Stimulated activated CD8-positive, alpha-beta memory T cell treated with anti-CD3 and anti-CD28 coated beads, Interleukin-4, amount 100 ng/mL, for 1 hour (primary cell): ENCODE data around the gene TAPBPL.
"Not testable (repeated sequence)": the region's sequence is repeated elsewhere in the genome, so short reads cannot be mapped to it uniquely, and the experiment has no call there.

Source experiments
- DNase-seq, 2 donors: peaks; one replicate each; pipeline ENCODE4 v3.0.0-alpha.2; 2020; ENCODE audit warnings: low read depth in 2 of 2, low spot score in 1 of 2

Gene TAPBPL

DNA sequence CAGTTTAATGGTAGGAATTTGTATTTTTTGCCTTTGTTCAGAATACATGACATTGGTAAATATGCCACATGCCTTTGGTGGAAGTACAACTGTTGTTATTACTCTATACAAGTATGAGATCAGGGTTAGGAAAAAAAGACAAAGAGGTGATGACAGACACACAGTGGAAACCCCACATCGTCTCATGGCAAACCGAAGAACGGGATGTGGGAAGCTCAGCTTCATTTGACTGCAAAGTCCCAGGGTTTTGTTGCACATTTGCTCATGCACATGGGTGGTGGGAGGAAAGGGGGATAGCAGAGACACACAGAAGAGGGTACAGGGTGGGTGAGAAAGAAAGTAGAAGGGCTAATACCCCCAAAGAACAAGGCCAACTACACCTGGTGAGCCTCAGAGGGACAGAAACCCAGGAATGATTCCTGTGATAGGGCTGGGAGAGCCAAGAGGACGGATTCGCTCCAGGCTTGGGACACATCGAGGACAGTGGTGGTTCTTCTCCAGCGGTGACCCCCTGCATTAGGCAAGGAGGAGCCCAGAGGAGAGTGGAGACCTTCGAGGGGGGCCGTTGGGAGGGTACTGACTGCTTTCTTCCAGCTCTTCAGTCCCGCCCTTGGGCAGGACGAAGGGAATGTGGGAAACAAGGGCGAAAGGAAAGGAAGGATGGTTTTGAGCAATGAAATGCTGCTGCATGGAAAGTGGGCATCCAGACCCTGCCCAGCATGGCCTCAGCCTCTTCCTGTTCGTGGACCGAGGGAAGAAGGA is 10.6 kb downstream of the TAPBPL start:
- no peak for DNase-seq

DNA sequence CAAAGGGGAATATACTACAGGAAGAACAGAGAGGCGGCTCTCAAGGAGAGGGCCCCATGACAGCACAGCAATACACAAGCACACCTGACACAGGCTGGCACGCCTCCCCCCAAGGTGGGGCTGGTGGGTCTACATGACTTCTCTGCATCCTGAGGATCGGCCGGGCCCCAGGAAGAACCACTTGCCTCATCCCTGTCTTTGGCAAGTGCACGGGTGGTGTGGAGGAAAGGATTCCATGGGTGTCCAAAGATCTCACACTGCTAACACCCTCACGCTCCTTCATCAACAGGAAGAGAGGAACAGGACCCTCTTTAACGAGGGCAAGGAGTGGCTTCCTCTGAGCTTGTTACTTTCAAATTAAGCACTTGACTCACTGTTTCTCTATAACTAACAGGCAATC is 11.4 kb downstream of the TAPBPL start:
- DNase-seq = no peak

DNA sequence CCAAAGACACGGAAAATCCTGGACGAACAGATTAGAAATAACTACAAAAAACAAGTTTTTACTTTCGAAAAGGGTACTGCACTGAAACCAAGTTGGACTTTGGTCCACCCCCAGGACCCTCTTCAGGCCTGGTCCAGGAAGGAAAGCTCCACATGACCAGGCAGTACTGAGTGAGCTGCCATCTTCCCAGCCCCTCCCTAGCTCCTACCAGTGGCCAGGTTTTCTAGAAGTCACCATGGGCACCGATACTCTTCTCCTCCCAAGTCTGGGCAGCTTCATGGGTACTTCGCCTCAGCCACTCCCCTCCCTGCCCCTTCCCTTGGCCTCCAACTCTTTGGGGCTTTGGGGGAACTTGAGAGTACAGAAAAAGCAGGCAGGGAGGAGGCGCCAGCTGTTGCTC is 12.0 kb downstream of the TAPBPL start:
- no peak for DNase-seq

DNA sequence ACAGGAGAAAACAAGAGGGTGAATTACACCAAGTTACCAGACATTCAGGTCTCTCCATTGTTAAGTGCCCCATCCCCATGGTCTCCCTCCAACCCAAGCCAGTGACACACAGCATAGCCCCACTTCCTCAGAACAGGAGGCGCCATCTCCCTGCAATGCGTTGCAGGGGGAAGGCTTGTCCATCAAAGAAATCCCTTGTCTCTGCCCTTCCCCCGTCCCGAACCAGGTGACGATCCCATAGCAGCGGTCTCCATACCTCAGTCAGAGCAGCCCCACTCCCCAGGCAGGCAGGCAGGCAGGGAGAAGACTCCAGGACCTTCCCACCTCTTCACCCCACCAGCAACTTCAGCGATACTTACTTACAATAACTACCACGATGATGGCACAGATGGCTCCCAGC is 12.7 kb downstream of the TAPBPL start:
- no peak for DNase-seq

GRCh38 chr12:6465467-6466183 is 13.8 kb downstream of the TAPBPL start:
- no peak for DNase-seq

- no peak for DNase-seq
Measured at GRCh38 chr12:6466184-6466573, 14.3 kb downstream of the TAPBPL start.

- DNase-seq = not testable (repeated sequence)
Measured at GRCh38 chr12:6466751-6467150, 14.9 kb downstream of the TAPBPL start.

- DNase-seq = not testable (repeated sequence)
Measured at GRCh38 chr12:6467571-6468282, 15.9 kb downstream of the TAPBPL start.

DNA sequence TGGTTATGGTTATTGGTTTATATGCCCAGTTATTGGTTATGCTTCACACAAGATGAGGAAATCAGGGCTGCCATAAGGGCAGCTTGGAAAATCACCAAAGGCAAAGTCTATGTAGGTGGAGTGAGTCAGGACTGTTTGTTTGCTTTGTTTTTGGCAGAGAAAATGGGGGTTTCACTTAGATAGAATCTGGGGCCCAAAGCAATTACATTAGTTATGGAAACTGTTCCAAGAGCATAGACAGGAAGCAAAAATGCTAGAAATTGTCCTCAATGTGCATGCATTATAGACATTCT is 16.4 kb downstream of the TAPBPL start:
- no peak for DNase-seq

GRCh38 chr12:6469092-6469491 is 17.2 kb downstream of the TAPBPL start:
- no peak for DNase-seq

- DNase-seq = no peak
Measured at GRCh38 chr12:6469609-6470374, 17.9 kb downstream of the TAPBPL start.

DNA sequence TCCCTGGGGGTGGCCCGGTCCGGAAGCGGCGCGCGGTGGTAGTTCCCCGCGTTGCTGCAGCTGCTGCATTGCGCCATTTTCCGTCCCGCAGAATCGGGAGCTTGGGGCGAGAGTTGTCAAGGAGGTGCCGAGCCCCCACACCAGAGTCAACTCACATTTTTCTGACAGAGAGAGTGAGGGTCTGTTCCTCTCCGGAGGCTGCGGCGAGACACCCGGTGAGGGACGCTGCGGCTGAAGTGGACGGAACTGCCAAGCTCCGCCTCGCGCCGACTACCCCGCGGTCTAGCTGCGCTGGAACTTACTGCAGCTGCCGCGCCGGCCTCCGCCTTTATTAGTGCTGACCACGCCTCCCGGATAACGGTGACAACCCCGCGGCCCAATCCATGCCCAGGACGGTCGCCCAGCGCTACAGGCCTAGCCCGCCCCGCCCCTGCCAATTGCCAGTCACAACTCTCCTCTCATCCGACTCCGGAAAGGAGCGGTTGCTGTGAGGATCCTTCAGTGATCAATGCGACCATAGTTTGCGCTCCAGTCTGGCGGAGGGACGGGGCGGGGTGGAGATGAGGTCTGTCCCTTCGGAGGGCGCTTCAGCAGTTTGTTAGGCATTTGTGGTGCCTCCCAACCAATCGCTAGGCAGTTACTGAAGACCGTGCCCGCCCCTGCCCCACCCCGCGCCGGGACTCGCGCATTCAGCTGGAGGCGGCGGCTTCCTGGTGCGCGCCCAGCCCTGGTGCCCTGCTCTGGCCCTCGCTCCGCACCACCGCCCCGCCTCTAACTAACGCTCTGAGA is 18.7 kb downstream of the TAPBPL start, which contains the start of gene VAMP1:
VAMP1 (minus strand) TSS at position 303 of the 789 bp plus-strand sequence; CDS start at position 157, 146 bp downstream.
- peak; percentile 95 to 96 for DNase-seq

DNA sequence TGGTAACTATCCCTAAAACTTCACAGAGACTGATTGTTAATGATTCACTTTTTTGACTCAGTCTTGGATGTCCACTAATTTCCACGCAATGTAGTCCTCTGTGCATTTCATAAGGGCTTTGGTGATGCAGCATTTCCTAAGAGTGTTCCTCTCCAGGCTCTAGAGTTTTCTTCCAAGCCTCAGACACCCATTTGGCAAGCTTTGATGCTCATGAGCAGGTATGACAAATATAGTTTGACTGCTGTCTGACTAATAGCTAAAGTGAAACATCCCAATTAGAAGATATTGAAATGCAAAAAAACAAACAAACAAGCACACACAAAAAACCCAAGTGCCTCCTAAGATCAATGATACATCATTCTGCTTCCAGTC is 20.1 kb downstream of the TAPBPL start:
- DNase-seq = no peak

- DNase-seq = no peak
Measured at GRCh38 chr12:6472491-6472890, 20.6 kb downstream of the TAPBPL start.

- DNase-seq = not testable (repeated sequence)
Measured at GRCh38 chr12:6475233-6475975, 23.6 kb downstream of the TAPBPL start.

DNA sequence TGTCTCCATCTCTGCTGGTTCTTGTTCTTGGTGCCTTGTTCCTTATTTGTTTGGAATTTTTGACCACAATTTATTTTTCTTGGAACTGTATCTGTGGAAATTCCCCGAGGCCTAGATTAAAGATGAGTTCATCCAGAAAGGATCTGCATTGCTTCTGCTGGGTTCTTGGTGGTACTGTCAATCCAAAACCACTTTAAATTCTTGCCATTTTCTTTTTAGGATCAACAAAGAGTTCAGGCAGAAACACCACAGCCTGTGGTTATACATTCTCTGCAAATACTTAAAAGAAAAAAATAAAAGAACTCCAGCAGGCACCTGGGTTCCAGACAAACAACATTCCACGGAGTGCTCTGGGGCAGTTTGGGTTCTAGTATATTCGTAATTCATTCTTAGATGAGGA is 24.6 kb downstream of the TAPBPL start:
- no peak for DNase-seq

- not testable (repeated sequence) for DNase-seq
Measured at GRCh38 chr12:6477601-6478377, 25.9 kb downstream of the TAPBPL start.

GRCh38 chr12:6478416-6478815 is 26.6 kb downstream of the TAPBPL start:
- DNase-seq = no peak

DNA sequence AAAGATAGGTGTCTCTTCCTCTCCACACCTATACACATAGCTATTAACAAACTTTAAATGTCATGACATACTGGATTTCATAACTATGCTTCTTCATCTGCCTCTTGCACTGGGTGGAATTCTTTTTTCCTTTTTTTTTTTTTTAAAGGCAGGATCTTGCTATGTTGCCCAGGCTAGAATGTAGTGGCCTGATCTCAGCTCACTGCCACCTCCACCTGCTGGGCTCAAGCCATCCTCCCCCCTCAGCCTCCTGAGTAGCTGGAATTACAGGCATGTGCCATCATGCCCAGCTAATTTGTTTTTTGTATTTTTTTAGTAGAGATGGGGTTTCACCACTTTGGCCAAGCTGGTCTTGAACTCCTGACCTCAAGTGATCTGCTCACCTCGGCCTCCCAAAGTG is 36.4 kb downstream of the TAPBPL start:
- no peak for DNase-seq
